ENCODE results near the gene NSUN2.
A peak's percentile ranks its signal among the peaks of the same experiment; 100 is the strongest.

NSUN2 gene

DNA sequence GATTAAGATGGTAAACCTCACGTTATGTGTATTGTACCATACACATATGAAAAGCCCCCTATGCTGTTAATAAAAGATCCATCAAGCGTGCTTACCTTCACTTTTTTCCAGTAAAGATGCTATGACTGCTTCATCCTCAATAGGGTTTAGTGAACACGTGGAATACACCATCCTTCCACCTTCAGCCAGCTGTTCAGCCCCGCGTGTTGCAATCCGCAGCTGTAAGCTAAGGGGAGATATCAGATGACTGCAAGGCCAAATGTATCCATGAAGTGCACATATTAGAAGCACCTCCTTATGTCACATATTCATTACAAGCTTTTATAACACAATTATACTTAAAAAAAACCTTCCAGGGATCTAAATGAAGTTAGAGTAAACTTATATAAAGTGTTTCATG, 16.2 kb downstream of the NSUN2 start:
- Histone ChIP-seq H3K79me1 (replicated peaks; ENCODE audit: low read length, poor library complexity, severe bottlenecking) (peaks cover 27% of the 10 kb centered on the region), H2BK15ac (ENCODE audit: low read depth, poor library complexity, severe bottlenecking) (no peak overlapping the region), H3K14ac (ENCODE audit: low read length in 2 of 2) (no peak overlapping the region), H3K9me3 (ENCODE audit: control insufficient read depth, low read length) (no peaks in the 10 kb centered on the region), H4K8ac (ENCODE audit: low read length) (no peak overlapping the region), H3K23ac (ENCODE audit: low read length in 2 of 2) (no peak overlapping the region), H4K91ac (ENCODE audit: low read length) (no peak overlapping the region), H3K4me2 (ENCODE audit: low read length, poor library complexity, severe bottlenecking) (no peak overlapping the region), H2BK5ac (ENCODE audit: low read depth, low read length, poor library complexity, severe bottlenecking) (no peak overlapping the region), H3K9ac (ENCODE audit: low read length) (no peak overlapping the region), H3K36me3 (ENCODE audit: control insufficient read depth in 1 of 2, insufficient read depth in 2 of 2, low read depth in 1 of 2, low read length in 2 of 2) (peaks cover 32 to 95% of the 10 kb centered on the region in 2 experiments), H2BK120ac (ENCODE audit: low read depth, low read length) (no peak overlapping the region), H3K27me3 (ENCODE audit: control insufficient read depth in 1 of 2, insufficient read depth in 1 of 2, low read length in 2 of 2) (no peaks in the 10 kb centered on the region), H3K4ac (ENCODE audit: low read depth in 1 of 2, low read length in 2 of 2) (no peak overlapping the region), H2AFZ (ENCODE audit: low read depth, low read length) (no peak overlapping the region), H3K27ac (ENCODE audit: low read length, poor library complexity, severe bottlenecking) (no peak overlapping the region), H3K4me1 (ENCODE audit: control insufficient read depth, insufficient read depth, low read depth, low read length) (peaks cover 9% of the 10 kb centered on the region), H3K4me3 (ENCODE audit: insufficient read depth in 1 of 2, low read depth in 1 of 2, low read length in 2 of 2) (no peak overlapping the region), H2AK5ac (ENCODE audit: low read length, severe bottlenecking) (no peak overlapping the region), H3K18ac (ENCODE audit: low read depth in 1 of 2, low read length in 2 of 2) (no peak overlapping the region), H2BK12ac (ENCODE audit: low read length in 2 of 2) (no peak overlapping the region)
- no peak for DNase-seq
- whole genome bisulfite sequencing: 92% methylated on average over 2 of the region's 6 CpGs

DNA sequence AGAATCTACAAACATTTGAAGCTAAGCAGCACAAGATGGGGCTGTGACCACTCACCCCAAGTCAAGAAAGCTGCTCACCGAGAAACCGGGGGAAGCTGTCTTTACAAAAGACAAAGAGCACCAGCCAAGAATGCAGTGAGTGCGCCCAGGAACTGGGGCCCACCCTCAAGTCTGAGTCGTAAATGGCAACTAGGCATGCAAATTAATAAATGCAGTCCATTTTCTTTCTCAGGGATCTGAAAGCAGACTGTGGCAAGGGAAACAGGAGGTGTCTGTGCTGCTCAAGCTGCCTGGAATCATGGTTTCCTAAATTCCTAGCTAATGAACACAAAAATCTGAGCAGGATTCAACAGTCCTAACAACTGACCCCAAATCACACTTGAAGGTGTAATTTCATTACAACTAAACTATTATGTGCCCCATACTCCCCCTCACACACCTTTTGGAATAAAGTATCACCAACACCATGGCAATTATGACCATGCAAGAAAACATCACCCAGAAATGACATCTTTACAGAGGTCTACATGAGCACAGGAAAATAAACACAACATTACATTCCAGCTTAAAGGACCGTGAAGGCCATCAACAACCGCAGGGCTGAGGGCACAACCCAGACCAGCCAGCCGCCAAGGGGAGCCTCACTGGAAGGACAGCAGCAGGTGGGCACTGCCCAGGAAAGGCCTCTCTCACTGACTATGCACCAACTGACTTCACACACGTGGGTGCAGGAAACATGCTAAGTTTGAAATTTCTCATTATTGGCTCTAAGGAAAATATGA, 17.6 kb downstream of the NSUN2 start:
- H3K14ac ChIP-seq (ENCODE audit: low read length in 2 of 2): no peak overlapping the region
- no peak overlapping the region for H3K4me3 ChIP-seq (ENCODE audit: insufficient read depth in 1 of 2, low read depth in 1 of 2, low read length in 2 of 2)
- H3K9me3 ChIP-seq (ENCODE audit: control insufficient read depth, low read length): no peaks in the 10 kb centered on the region
- H3K18ac ChIP-seq (ENCODE audit: low read depth in 1 of 2, low read length in 2 of 2): no peak overlapping the region
- H2BK12ac ChIP-seq (ENCODE audit: low read length in 2 of 2): no peak overlapping the region
- H4K91ac ChIP-seq (ENCODE audit: low read length): no peak overlapping the region
- no peak overlapping the region for H2BK5ac ChIP-seq (ENCODE audit: low read depth, low read length, poor library complexity, severe bottlenecking)
- no peak for DNase-seq
- no peaks in the 10 kb centered on the region for H3K27me3 ChIP-seq (ENCODE audit: control insufficient read depth in 1 of 2, insufficient read depth in 1 of 2, low read length in 2 of 2)
- H3K4ac ChIP-seq (ENCODE audit: low read depth in 1 of 2, low read length in 2 of 2): no peak overlapping the region
- H2BK120ac ChIP-seq (ENCODE audit: low read depth, low read length): no peak overlapping the region
- no peak overlapping the region for H2BK15ac ChIP-seq (ENCODE audit: low read depth, poor library complexity, severe bottlenecking)
- H3K23ac ChIP-seq (ENCODE audit: low read length in 2 of 2): no peak overlapping the region
- H4K8ac ChIP-seq (ENCODE audit: low read length): no peak overlapping the region
- peaks cover 38 to 95% of the 10 kb centered on the region in 2 experiments for H3K36me3 ChIP-seq (ENCODE audit: control insufficient read depth in 1 of 2, insufficient read depth in 2 of 2, low read depth in 1 of 2, low read length in 2 of 2)
- 98% methylated on average over 7 of the region's 8 CpGs for WGBS
- H3K4me2 ChIP-seq (ENCODE audit: low read length, poor library complexity, severe bottlenecking): no peak overlapping the region
- peaks cover 10% of the 10 kb centered on the region for H3K4me1 ChIP-seq (ENCODE audit: control insufficient read depth, insufficient read depth, low read depth, low read length)
- H2AFZ ChIP-seq (ENCODE audit: low read depth, low read length): no peak overlapping the region
- H3K9ac ChIP-seq (ENCODE audit: low read length): no peak overlapping the region
- H2AK5ac ChIP-seq (ENCODE audit: low read length, severe bottlenecking): no peak overlapping the region
- peaks cover 31% of the 10 kb centered on the region for H3K79me1 ChIP-seq (replicated peaks; ENCODE audit: low read length, poor library complexity, severe bottlenecking)
- peak overlapping the region; percentile 17 for H3K27ac ChIP-seq (ENCODE audit: low read length, poor library complexity, severe bottlenecking)

DNA sequence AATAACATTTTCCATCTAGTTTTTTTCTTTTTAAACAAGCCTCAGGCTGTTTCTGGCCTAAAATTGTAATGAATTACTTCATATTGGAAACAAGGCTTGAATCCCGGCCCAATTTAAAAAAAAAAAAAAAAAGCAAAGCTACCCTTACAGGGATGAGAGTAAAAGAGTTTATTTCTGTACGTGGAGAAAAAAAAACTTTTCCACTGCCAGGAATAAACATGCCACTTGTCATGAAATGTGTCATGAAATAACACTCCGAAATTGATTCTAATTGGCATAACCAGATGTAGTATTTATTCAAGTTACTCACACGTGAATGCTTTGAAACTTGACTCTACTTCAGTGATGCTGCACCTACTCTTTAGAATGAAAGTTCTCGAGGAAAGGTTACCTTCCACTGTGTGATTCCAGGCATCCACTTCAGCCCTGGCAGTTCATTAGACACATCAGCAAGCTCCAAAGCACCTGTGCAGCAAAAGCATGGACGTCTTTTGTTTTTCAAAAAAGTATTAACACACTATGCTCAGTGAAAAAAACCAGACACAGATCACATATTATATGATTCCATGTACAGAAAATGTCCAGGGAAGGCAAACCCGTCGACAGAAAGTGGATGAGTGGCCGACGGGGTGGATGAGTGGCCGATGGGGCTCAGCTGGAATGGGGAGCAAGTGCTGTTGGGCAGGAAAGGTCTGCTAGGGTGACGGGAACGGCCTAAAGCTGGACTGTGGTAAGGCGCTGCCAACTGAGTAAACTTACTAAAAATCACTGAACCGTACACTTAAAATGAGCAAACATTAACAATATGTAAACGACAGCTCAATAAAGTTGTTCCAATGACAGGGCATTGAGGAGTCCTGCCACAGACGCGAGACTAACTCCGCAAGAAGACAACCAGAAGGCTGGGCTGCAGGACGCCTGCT, 21.2 kb downstream of the NSUN2 start:
- 96% methylated on average over 19 of the region's 20 CpGs for whole genome bisulfite sequencing
- H3K27ac ChIP-seq (ENCODE audit: low read length, poor library complexity, severe bottlenecking): no peak overlapping the region

DNA sequence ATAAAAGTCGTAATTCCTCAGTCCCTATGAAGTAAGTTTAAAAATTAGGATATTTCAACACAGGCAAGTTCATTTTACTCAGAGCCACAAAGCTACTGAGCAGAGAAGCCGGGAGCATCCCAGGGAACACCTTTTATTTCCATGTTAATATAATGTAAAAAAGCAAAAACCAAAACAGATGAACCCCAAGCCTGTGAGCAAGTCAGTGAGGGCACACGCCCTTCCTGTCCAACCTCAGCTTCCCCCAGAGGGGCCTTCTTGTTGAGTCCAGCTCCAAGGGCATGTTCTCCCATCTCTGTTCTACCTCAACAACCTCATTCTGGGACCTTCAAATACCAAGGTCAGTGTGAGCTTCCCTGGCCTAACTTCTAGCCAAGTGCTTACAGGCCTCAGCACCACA, 24.8 kb downstream of the NSUN2 start:
- Histone ChIP-seq H3K27ac (ENCODE audit: low read length, poor library complexity, severe bottlenecking) (no peak overlapping the region), H3K14ac (ENCODE audit: low read length in 2 of 2) (no peak overlapping the region), H4K91ac (ENCODE audit: low read length) (no peak overlapping the region), H2BK5ac (ENCODE audit: low read depth, low read length, poor library complexity, severe bottlenecking) (no peak overlapping the region), H2BK120ac (ENCODE audit: low read depth, low read length) (no peak overlapping the region), H3K9me3 (ENCODE audit: control insufficient read depth, low read length) (no peaks in the 10 kb centered on the region), H2BK12ac (ENCODE audit: low read length in 2 of 2) (no peak overlapping the region), H3K36me3 (ENCODE audit: control insufficient read depth in 1 of 2, insufficient read depth in 2 of 2, low read depth in 1 of 2, low read length in 2 of 2) (peaks cover 68 to 94% of the 10 kb centered on the region in 2 experiments), H3K4me3 (ENCODE audit: insufficient read depth in 1 of 2, low read depth in 1 of 2, low read length in 2 of 2) (no peak overlapping the region), H3K23ac (ENCODE audit: low read length in 2 of 2) (no peak overlapping the region), H3K27me3 (ENCODE audit: control insufficient read depth in 1 of 2, insufficient read depth in 1 of 2, low read length in 2 of 2) (no peaks in the 10 kb centered on the region), H3K4me2 (ENCODE audit: low read length, poor library complexity, severe bottlenecking) (no peak overlapping the region), H2BK15ac (ENCODE audit: low read depth, poor library complexity, severe bottlenecking) (no peak overlapping the region), H3K18ac (ENCODE audit: low read depth in 1 of 2, low read length in 2 of 2) (no peak overlapping the region), H4K8ac (ENCODE audit: low read length) (no peak overlapping the region), H3K4me1 (ENCODE audit: control insufficient read depth, insufficient read depth, low read depth, low read length) (peaks cover 5% of the 10 kb centered on the region), H3K9ac (ENCODE audit: low read length) (no peak overlapping the region), H2AK5ac (ENCODE audit: low read length, severe bottlenecking) (no peak overlapping the region), H3K79me1 (replicated peaks; ENCODE audit: low read length, poor library complexity, severe bottlenecking) (peaks cover 56% of the 10 kb centered on the region), H3K4ac (ENCODE audit: low read depth in 1 of 2, low read length in 2 of 2) (no peak overlapping the region), H2AFZ (ENCODE audit: low read depth, low read length) (no peak overlapping the region)
- 100% methylated on average over 2 of the region's 3 CpGs for WGBS
- DNase-seq: no peak

More for the DNA sequence above, 21.2 kb downstream of the NSUN2 start:
- no peak overlapping the region for H3K4me3 ChIP-seq (ENCODE audit: insufficient read depth in 1 of 2, low read depth in 1 of 2, low read length in 2 of 2)
- no peak overlapping the region for H2BK12ac ChIP-seq (ENCODE audit: low read length in 2 of 2)
- DNase-seq: no peak
- H4K8ac ChIP-seq (ENCODE audit: low read length): no peak overlapping the region
- H3K9ac ChIP-seq (ENCODE audit: low read length): no peak overlapping the region
- peaks cover 12% of the 10 kb centered on the region for H3K4me1 ChIP-seq (ENCODE audit: control insufficient read depth, insufficient read depth, low read depth, low read length)
- no peak overlapping the region for H2BK5ac ChIP-seq (ENCODE audit: low read depth, low read length, poor library complexity, severe bottlenecking)
- no peak overlapping the region for H2BK15ac ChIP-seq (ENCODE audit: low read depth, poor library complexity, severe bottlenecking)
- H3K27me3 ChIP-seq (ENCODE audit: control insufficient read depth in 1 of 2, insufficient read depth in 1 of 2, low read length in 2 of 2): no peaks in the 10 kb centered on the region
- H3K9me3 ChIP-seq (ENCODE audit: control insufficient read depth, low read length): no peaks in the 10 kb centered on the region
- H3K14ac ChIP-seq (ENCODE audit: low read length in 2 of 2): no peak overlapping the region
- H3K4me2 ChIP-seq (ENCODE audit: low read length, poor library complexity, severe bottlenecking): no peak overlapping the region
- H3K23ac ChIP-seq (ENCODE audit: low read length in 2 of 2): no peak overlapping the region
- no peak overlapping the region for H2AFZ ChIP-seq (ENCODE audit: low read depth, low read length)
- no peak overlapping the region for H2BK120ac ChIP-seq (ENCODE audit: low read depth, low read length)
- no peak overlapping the region for H4K91ac ChIP-seq (ENCODE audit: low read length)
- H3K79me1 ChIP-seq (replicated peaks; ENCODE audit: low read length, poor library complexity, severe bottlenecking): peaks cover 45% of the 10 kb centered on the region
- no peak overlapping the region for H3K4ac ChIP-seq (ENCODE audit: low read depth in 1 of 2, low read length in 2 of 2)
- H3K18ac ChIP-seq (ENCODE audit: low read depth in 1 of 2, low read length in 2 of 2): no peak overlapping the region
- peaks cover 56 to 95% of the 10 kb centered on the region in 2 experiments for H3K36me3 ChIP-seq (ENCODE audit: control insufficient read depth in 1 of 2, insufficient read depth in 2 of 2, low read depth in 1 of 2, low read length in 2 of 2)
- no peak overlapping the region for H2AK5ac ChIP-seq (ENCODE audit: low read length, severe bottlenecking)

Measured in mesenchymal stem cell (in vitro differentiated cells and primary cell).